GDM1 (cell line): ENCODE results near the gene IQCN.

Experiments used
- DNase-seq: peaks from one replicate; lab custom pipeline; 2025; lab: John Stamatoyannopoulos, UW

IQCN gene

DNA sequence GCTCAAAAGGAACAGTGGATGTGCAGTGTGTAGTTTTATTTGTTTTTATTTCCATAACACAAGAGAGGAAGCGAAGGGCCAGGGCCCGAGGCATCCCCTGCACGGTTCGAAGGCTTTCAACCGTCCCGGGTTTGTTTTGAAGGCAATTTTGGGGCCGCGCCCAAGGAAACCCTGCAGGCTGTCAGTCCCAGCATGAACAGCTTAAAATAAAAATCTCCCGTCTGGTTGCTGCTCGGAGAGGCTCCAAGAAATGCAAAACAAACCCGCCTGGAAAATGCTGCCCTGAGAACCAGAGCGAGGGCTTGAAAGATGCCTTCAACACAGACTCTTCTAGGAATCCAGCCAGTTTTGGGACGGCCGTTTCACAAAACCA lies 32.6 kb upstream of the IQCN start:
- no peak for DNase-seq

DNA sequence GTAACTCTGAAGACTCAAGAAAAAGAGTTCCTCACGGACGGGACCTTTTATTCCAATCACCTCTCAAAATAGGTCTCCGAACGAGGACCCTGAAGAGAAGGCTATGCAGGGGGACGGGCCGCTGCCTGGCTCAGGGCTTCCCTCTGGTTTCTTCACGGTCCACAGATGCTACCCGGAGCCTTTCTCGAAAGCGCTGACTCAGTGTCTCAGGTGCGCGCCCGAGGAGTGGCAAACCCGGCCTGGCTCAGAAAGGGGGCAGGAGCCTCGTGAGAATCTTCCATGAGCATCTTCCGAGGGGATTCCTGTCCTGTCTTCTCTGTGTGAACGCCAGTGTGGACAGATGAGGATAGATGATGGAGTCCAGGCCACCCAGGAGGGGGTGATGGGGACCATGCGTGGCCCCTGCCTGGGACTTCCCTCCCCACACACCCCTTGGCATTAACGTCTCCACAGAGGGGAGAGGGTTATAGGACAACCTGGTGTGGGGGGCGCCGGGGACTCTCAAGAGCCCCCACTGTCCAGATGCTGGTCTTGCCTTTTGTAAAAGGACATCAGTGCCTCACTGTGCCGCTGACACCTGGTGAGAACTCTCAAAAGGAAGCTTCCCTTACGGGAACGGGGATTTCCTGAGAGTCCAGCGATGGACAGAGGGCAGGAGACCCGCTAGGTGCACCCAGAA lies 32.1 kb upstream of the IQCN start:
- DNase-seq = no peak

DNA sequence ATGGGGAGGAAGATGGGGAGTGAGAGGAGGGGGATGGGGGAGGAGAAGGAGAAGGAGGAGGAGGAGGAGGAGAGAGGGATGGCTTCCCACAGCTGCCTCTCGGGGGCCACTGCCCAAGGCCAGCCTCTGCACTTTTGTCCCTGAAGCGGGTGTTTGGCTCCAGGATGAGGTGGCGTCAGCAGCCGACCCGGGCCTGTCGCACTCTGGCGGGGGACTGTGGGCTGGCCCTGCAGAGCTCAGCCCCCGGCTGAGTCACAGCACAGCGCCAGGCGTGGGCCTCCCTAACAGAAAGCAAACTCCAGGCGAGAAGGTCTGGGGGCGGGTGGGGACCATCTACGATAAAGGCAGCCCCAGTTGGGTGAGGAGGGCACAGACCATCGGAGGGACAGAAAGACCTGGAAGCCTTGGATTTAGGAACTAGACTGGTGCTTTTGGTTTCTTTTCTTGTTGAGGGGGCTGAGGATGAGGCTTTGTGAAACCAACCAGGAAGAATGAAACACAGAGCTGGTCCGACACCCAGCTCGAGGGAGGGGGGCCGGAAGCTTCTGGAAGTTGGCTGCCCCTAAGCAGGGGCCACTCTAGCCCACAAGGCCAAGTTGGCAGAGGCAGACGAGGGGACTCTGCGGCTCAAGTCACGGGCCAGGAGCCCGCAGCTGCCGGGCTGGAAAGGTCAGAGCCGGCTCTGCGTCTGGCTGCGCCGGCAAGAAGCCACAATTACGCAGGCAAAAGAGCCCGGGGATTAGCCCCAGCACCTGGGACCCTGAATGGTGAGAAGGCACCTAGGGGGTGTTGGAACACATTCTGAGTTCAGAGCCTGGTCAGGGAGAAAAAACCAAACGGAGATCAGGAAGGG lies 30.4 kb upstream of the IQCN start:
- peak; percentile 86 for DNase-seq

DNA sequence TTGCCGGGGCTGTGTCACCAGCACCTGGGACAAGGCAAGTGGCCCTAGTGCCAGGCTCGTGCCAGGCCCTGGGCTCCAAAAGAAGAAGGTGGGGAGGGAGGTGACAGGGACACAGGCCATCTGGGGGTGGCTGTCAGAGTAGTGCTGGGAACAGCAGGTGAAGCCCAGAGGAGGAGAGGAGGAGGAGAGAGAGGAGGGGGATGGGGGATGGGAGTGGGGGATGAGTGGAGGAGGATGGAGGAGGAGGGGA lies 29.9 kb upstream of the IQCN start:
- no peak for DNase-seq

DNA sequence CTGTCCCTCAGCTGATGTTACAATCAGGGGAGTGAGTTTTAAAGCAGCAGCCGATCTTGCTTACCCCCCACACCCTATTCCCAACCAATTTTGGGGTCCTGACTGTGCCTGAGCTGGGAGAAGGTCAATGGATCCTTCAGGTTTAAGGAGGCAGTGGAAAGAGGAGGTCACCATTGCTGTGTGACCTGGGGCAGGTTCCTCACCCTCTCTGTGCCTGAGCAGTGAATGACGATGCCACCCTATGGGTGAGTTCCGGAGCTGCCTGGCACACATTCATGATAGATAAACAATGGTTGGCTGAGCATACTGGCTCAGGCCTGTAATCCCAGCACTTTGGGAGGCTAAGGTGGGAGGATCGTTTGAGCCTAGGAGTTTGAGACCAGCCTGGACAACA lies 27.5 kb upstream of the IQCN start:
- no peak for DNase-seq

DNA sequence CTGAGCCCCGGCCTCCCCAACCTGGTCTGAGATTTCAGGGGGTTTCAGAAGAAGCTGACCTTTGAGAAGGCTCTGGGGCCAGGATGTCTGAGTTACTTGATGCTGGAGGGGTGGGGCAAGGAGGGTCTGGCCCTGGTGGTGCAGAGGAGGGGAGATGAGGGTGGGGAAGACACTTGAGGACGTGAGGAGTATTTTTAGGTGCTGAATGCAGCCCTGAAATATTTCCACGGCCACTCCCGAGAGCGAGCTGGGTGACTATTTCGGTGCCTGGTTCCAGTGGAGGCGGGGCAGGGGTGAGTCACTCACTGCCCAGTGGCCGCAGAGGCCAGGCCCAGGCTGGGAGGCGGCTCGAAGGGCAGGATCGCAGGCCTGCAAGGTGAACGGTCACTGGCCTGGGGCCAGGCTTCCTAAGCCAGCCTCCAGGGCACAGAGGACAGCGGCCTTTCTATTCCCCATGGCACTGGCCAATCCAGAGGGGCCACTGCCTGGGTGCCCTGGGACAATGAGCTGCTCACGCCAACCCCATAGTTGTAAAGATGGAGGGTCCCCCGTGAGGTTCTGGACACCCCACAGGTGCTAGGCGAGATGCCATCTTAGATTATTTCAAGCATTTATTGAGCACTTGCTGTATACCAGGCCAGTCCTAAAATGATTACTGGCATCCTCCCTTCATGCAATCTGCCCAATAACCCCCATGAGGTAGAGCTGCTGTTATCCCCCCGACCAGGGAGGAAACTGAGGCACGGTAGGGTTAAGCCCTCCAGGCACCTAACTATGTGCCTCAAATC lies 26.9 kb upstream of the IQCN start:
- DNase-seq = no peak

DNA sequence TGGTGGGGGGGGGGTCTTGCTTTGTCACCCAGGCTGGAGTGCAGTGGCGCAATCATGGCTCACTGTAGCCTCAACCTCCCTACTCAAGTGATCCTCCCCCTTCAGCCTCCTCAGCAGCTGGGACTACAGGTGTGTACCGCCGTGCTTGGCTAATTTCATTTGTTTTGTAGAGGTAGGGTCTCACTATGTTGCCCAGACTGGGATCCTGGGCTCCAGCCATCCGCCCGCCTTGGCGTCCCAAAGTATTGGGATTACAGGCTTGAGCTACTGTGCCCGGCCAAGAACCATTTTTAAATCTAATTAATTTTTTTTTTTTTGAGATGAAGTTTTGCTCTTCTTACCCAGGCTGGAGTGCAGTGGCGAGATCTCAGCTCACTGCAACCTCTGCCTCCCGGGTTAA lies 25.4 kb upstream of the IQCN start:
- no peak for DNase-seq

DNA sequence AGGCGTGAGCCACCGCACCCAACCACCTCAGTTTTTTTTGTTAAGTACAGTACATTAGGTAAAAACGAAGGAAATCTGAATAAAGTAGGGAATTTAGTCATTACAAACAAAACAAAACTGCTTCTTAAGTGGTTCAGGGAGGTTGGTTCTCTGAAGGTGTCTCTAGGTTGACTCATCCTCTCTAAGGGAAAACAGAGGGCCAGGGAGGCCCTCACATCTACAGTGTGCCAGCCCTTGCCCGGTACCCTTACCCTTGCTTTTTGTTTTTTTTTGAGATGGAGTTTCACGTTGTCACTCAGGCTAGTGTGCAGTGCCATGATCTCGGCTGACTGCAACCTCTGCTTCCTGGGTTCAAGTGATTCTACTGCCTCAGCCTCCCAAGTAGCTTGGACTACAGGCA lies 24.3 kb upstream of the IQCN start:
- no peak for DNase-seq

DNA sequence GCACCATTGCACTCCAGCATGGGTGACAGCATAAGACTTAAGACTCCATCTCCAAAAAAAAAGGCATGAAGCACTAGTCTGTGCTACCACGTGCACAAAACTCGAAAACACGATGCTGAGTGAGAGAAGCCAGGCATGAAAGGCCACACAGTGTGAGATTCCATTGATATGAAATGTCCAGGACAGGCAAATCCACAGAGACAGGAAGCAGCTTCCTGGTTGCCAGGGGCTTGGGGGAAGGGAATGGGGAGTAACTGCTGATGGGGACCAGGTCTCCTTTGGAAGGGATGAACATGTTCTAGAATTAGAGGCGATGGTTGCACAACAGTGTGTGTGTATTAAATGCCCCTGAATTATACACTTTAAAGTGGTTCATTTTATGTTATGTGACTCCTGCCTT lies 23.1 kb upstream of the IQCN start:
- DNase-seq = no peak

DNA sequence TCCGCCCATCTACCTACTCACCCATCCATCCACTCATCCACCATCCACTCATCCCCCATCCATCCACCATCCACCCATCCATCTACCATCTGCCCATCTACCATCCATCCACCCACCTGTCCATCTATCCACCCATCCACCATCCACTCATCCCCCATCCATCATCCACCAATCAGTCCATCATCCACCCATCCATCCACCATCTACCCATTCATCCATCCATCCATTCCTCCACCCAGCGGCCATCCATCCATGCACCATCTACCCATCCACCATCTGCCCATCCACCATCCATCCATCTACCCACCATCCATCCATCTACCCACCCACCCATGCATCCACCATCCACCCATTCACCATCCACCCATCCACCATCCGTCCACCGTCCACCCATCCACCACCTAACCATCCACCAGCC lies 20.8 kb upstream of the IQCN start:
- DNase-seq = no peak

DNA sequence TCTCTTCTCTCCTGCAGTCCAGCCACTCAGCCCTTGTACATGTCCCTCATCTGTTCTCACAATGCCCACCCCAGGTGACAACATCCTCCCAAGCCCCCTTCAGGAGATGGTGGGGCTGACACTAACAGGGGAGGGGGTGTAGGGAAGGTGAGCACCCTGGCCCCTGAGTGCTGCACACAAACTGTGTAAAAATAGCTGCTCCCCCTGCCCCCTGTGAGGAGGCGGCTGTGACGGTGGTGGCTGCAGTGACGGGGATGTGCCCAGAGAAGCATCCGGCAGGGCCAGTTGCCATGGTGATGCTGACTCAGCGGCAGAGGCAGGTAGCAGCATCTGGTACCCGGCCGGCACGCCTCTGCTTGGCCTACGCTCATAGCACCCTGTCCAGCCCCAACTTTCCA lies 20.2 kb upstream of the IQCN start:
- DNase-seq = no peak

DNA sequence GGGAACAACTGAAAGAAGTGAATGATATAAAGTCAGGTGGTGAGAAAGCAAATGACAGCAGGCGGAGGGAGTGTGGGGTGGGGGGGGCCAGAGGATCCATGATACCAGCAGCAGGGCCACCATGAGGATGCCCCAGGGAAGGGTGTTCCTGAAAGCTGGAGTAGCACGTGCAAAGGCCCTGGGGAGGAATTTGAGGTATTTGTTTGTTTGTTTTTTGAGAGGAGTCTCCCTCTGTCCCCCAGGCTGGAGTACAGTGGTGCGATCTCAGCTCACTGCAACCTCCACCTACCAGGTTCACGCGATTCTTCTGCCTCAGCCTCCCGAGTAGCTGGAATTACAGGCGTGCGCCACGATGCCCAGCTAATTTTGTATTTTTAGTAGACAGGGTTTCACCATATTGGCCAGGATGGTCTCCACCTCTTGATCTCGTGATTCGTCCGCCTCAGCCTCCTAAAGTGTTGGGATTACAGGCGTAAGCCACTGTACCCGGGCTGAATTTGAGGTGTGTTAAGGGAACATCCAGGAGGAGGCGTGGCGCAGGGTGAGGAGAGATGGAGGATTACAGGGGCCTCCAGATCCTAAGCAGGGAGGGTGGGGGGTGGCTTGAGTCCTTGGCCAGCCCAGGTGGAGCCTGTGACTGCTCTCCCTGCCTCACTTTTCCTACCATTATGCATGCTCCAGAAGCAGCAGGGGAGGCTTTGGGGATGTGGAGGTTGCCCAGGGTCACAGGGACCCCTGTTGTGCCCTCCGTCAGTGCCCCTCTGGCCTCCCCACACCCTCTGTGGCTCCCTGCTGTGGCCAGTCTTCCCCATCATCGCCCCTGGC lies 19.6 kb upstream of the IQCN start:
- no peak for DNase-seq

DNA sequence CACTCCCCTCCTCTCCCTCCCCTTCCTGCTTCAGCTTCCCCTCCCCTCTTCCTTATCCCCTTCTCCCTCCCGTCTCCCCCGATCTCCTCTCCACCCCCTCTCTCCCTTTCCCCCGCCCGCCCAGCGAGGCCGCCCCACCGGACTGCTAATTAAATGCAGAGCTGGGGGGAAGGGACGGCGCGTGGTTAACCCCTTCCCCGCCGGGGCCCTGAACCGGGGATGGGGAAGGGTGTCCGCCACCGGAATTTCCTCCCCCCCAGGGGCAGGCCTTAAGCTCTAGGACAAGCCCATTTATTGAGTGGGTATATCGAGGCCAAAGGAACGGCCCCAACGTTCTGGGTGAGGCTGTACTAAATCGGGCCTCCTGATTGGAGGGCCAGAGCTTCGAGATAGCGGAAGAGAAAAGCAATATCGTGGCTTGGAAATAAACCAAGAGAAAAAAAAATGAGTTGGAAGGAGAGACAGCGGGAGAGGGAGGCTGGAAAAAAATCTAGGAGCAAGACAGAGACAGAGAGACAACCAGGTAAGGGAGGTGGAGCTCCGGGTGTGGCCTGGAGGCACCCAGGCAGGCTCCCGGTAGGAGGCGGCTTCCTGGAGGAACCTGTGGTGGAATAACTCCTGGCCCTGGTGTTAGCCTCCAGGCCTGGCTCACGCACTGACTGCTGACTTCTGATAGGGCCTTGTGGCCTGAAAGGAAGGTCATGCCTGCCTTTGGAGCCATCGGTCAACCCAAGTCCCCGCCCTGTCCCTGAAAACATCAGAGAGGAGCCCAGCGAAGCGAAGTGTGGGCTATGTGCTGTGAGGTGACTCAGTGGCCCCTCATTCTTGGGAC lies 18.8 kb upstream of the IQCN start:
- DNase-seq = peak; percentile 82

DNA sequence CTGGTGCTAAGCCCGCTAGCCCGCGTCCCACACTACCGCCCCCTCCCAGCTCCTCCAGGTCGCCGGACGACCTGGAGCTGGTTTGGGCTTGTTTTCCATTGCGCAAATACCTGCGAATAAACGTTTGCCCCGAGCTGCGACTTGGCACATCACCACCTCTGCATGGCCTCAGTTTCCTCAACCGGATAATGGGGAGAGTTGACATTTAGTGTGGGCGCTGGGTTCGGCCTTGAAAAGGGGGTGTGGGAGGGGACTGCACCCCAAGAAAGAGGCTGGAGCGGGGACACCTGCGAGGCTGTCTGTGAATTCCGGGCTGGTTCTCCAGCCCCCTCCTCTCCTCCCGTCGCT lies 18.2 kb upstream of the IQCN start:
- DNase-seq = no peak

DNA sequence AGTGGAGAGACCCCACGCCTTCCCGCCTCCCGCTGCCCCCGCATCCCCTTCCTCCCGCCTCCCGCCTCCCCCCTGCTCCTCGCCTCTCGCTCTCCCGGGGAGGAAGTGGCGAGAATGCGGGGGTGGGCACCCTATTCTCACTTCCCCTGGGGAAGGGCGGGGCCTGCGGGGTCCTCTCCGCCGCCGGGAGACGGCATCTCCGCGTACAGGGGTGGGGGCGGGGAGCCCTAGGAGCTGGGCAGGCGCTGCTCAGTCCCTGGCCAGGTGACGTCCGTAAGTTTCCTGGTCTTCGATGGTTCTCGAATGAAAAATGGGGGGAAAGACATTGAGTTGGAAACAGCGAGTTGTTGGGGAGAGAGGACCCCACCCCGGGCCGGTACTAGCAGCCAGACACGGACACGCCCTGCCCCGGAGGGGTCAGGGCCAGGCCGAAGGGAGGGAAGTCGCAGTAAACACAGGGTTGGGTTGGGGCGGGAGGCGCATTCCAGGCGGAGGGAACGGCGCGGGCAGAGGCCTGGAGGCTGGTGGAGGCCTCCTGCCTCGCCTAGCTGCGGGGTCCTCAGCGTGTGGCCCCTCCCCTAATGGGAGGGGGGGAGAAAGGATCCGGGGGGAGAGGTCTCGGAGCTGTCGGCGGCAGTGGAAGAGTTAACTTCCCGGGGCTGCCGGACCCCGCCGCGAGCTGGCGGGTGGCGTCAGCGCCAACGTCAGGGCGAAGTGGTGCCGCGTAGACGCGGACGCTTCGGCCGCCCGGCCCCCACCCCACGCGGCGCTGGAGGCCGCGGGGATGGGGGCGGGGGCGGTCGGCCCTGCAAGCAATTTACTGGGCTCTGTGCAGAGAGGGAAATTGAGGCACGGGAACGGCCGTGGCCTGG lies 17.6 kb upstream of the IQCN start:
- peak; percentile 91 for DNase-seq

DNA sequence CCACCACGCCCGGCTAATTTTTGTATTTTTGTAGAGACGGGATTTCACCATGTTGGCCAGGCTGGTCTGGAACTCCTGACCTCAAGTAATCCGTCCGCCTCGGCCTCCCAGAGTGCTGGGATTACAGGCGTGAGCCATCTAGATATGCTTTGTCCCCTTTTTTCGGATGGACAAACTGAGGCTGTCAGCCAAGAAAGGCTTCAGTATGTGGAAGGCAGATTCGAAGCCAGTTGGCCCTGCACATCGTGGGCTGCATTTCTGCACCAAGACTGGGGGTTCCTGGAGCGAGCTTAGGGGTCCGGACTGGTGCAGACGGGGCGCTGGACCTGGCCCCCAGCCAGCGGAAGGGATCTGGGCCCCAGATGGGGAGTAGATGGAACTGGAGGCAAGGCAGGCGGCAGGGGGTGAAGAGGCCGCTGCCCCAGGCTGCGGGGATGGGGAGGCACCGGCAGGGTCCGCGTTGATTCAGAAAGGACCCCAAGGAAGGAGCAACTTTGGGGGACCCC lies 16.8 kb upstream of the IQCN start:
- DNase-seq = no peak

DNA sequence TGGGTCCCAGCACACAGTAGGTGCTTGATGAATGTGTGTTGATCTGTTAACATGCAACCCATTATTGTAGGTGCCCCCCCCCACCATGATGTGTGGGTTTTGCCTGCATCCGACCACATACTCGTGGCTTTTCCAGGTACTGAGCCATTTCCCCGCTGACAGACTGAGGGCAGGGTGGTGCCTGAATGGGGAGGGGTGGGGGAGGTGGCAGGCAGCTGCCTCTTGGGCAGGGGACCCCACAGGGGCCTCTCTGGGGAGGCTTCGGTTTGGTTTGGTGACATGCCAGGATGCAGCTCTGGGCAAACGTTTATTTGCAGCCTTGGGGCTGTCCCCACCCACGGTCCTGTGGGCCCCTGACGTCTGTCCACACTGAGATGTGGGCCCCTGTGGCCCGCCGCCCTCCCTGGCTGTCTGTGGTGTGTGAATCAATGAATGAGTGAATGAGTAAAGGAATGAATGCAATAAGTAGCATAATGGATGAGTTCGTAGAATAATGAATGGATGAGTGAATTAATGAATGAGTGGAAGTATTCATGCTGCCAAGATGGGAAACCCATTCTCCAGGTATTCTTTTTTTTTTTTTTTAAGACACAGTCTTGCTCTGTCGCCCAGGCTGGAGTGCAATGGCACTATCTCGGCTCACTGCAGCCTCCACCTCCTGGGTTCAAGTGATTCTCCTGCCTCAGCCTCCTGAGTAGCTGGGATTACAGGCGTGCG lies 16.2 kb upstream of the IQCN start:
- peak; percentile 77 for DNase-seq

DNA sequence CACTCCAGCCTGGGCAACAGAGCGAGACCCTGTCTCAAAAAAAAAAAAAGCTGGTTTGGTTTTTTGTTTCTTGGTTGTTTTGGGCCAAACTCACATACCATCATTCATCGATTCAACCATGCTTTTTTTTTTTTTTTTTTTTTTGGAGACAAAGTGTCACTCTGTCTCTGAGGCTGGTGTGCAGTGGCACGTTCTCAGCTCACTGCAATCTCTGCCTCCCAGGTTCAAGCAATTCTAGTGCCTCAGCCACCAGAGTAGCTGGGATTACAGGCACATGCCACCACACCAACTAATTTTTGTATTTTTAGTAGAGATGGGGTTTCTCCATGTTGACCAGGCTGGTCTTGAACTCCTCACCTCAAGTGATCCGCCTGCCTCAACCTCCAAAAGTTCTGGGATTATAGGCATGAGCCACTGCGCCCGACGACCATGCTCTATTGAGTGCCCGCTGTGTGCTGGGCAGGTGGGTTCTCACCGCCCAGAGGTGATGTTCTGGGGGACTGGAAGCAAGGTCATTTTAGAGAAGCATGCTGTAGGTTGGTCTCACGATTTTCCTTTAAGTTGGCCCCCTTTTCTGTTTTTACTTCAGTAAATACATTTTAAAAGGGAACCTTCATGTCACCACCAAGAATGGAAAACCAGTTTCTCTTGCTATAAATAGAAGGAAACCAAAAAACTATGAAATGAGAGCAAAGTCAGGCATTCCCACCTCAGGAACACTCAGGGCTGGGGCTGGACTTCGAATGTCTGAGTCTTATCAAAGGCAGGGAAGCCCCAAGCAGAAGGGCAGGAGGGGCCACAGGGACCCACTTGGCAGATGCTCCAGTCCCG lies 15.4 kb upstream of the IQCN start:
- DNase-seq = no peak
